K562 (cell line): Measurements from ENCODE around the gene CTSF. TPM values are rescaled to one million over a fixed set of nuclear protein-coding genes. Genes with fewer than 3 reads are reported as not detected.

ENCODE experiments used
- CBX2 ChIP-seq: fragments of 200-600 bp; sonication (generic); IDR thresholded peaks from one replicate; pipeline ENCODE4 v1.6.1; 2012; ENCODE audit warnings: mild to moderate bottlenecking, low read length, inconsistent platforms; ENCODE audit not compliant: insufficient read depth, poor library complexity, severe bottlenecking
- FOS ChIP-seq: IDR thresholded peaks from 3 replicates; pipeline ENCODE4 v1.6.1; 2011; ENCODE audit not compliant: insufficient read length; ENCODE audit errors: extremely low read depth
- HDAC8 ChIP-seq: fragments of 450-650 bp; IDR thresholded peaks from 2 replicates; pipeline ENCODE4 v1.6.1; 2016; ENCODE audit warnings: mild to moderate bottlenecking, missing genetic modification characterization, moderate library complexity, missing compliant biosample characterization
- HMBOX1 ChIP-seq: sonication (generic); IDR thresholded peaks from 2 replicates; pipeline ENCODE4 v1.6.1; 2016
- KDM4B ChIP-seq, 2 experiments: fragments of 450-650 bp in 1 of 2; sonication (generic) in 1 of 2; IDR thresholded peaks; 2 replicates each; pipeline ENCODE4 v1.6.1; 2016 to 2017; ENCODE audit warnings: borderline replicate concordance in 2 of 2, antibody characterized with exemption in 1 of 2, low read depth in 1 of 2, mild to moderate bottlenecking in 1 of 2
- NFE2 ChIP-seq: IDR thresholded peaks from 2 replicates; pipeline ENCODE4 v1.6.1; 2014; ENCODE audit warnings: antibody characterized with exemption, low read depth
- NR3C1 ChIP-seq: sonication (generic); formaldehyde crosslinking; IDR thresholded peaks from 2 replicates; pipeline ENCODE4 v1.8.1; 2022; ENCODE audit warnings: missing genetic modification reagents
- NRF1 ChIP-seq, 2 experiments: fragments of 450-650 bp; IDR thresholded peaks in 1 of 2; conservative IDR thresholded peaks in 1 of 2; 2 replicates each; pipeline ENCODE4 v1.6.1; 2014; ENCODE audit warnings: mild to moderate bottlenecking in 2 of 2
- RERE ChIP-seq: sonication (generic); formaldehyde crosslinking; IDR thresholded peaks from 2 replicates; pipeline ENCODE4 v1.8.0; 2023; ENCODE audit warnings: missing genetic modification reagents, mild to moderate bottlenecking, borderline replicate concordance
- SAFB2 ChIP-seq: fragments of 200-400 bp; formaldehyde crosslinking; IDR thresholded peaks from 2 replicates; pipeline ENCODE4 v1.6.1; 2018; ENCODE audit warnings: borderline replicate concordance, low read length, low read depth, moderate library complexity; ENCODE audit not compliant: severe bottlenecking
- SMARCB1 ChIP-seq: IDR thresholded peaks from 2 replicates; pipeline ENCODE4 v1.6.1; 2011; ENCODE audit warnings: improper control_type of control experiment, low read depth; ENCODE audit not compliant: insufficient read length
- SREBF1 ChIP-seq: fragments of 150-350 bp; IDR thresholded peaks from 2 replicates; pipeline ENCODE4 v1.6.1; 2014; ENCODE audit warnings: antibody characterized with exemption, low read depth, low read length, borderline replicate concordance
- TEAD2 ChIP-seq: fragments of 450-650 bp; IDR thresholded peaks from 2 replicates; pipeline ENCODE4 v1.6.1; 2016; ENCODE audit warnings: missing genetic modification characterization, control low read depth, missing compliant biosample characterization
- UBTF ChIP-seq, 2 experiments: IDR thresholded peaks; 2 replicates each; pipeline ENCODE4 v1.6.1; 2012; ENCODE audit warnings: improper control_type of control experiment in 2 of 2, low read depth in 2 of 2, low read length in 2 of 2, borderline replicate concordance in 1 of 2
- ZBTB2 ChIP-seq: fragments of 450-650 bp; IDR thresholded peaks from 2 replicates; pipeline ENCODE4 v1.6.1; 2016; ENCODE audit warnings: antibody characterized with exemption
- ZBTB8A ChIP-seq: fragments of 450-650 bp; IDR thresholded peaks from 2 replicates; pipeline ENCODE4 v1.6.1; 2018; ENCODE audit warnings: mild to moderate bottlenecking, moderate library complexity; ENCODE audit not compliant: partially characterized antibody
- ZNF24 ChIP-seq: fragments of 450-650 bp; IDR thresholded peaks from 2 replicates; pipeline ENCODE4 v1.6.1; 2016
- polyA plus RNA-seq, 8 experiments: library from polyadenylated mRNA; depleted of rRNA in 4 of 8; stranded (reverse) in 5 of 8; unstranded in 3 of 8; fragments of >200 nt; fragmentation: Nextera tagmentation in 2 of 8; fragmentation: Illumina TruSeq in 1 of 8; extraction: Ambion mirVana in 2 of 8; extraction: Trizol in 1 of 8; gene quantifications; 2 replicates each; pipeline versions ENCODE4 v1.2.1 to v1.2.3, GENCODE V29; 2011 to 2014; ENCODE audit warnings: inconsistent platforms in 1 of 8, missing spikeins in 1 of 8
- total RNA-seq, 7 experiments: library from RNA; depleted of rRNA in 6 of 7; stranded (reverse); fragments of >200 nt in 6 of 7; fragmentation: Illumina TruSeq in 2 of 7; extraction: Trizol in 2 of 7; gene quantifications; 2 replicates each; pipeline versions ENCODE4 v1.2.1 to v1.2.3, GENCODE V29; 2011 to 2021; ENCODE audit warnings: low replicate concordance in 1 of 7

Gene CTSF
- total and polyA plus RNA-seq, 9 of the 15 experiments (the other 6 are each of a cell fraction or from before 2014, with no cell fraction given), result 0.41 to 10.5 (median 3.8) TPM

- 0 out of 2 replicates have a peak, but pooled peaks have one; percentile 20 for TF ChIP-seq RERE
- TF ChIP-seq HDAC8 (tag), result no peak
- no peak for TF ChIP-seq ZBTB2
- no peak for TF ChIP-seq FOS
- no peak for TF ChIP-seq NR3C1
- TF ChIP-seq KDM4B (IDR thresholded peaks at IDR 0.05; ENCODE audit: borderline replicate concordance in 2 of 2, low read depth in 1 of 2), result no peak
- no peak for TF ChIP-seq SMARCB1
- no peak for TF ChIP-seq TEAD2 (tag)
- TF ChIP-seq CBX2, result no peak
- TF ChIP-seq HMBOX1, result 0 out of 2 replicates have a peak, but pooled peaks have one; percentile 19
- TF ChIP-seq UBTF (IDR thresholded peaks at IDR 0.05; ENCODE audit: borderline replicate concordance in 1 of 2, low read depth in 2 of 2, low read length in 2 of 2), result no peak
- TF ChIP-seq ZNF24, result no peak
- TF ChIP-seq NFE2, result no peak
- no peak for TF ChIP-seq SREBF1
- peak; percentile 90 to 92 for TF ChIP-seq NRF1 (conservative IDR thresholded peaks at IDR 0.05 in 1 of 2, IDR thresholded peaks at IDR 0.05 in 1 of 2)
- no peak for TF ChIP-seq SAFB2
- no peak for TF ChIP-seq ZBTB8A
Observed at GRCh38 chr11:66568124-66568916, at the start of gene CTSF (continued).
